Upper lobe of left lung (tissue), 6 donors: Measurements from ENCODE around the gene ENOSF1. TPM values are rescaled to one million over a fixed set of nuclear protein-coding genes. Genes with fewer than 3 reads are reported as not detected.

Experiments
- ATAC-seq, 2 donors: fragments of 200-7000 bp; cut with Tn5 transposase; one replicate each; pipeline ENCODE4 v1.9.1; 2022; ENCODE audit warnings: mild to moderate bottlenecking in 2 of 2, moderate library complexity in 2 of 2; ENCODE audit not compliant: low FRiP score in 2 of 2
- DNase-seq, 2 donors: peaks; one replicate each; pipeline ENCODE4 v3.0.0-alpha.2; 2019 to 2020
- H3K27ac ChIP-seq, 4 donors: fragments of 200-600 bp; sonication (generic); one replicate each; pipeline ENCODE4 v1.5.1; 2016 to 2019
- H3K27me3 ChIP-seq, 4 donors: fragments of 200-600 bp; sonication (generic); one replicate each; pipeline ENCODE4 v1.5.1; 2017 to 2019
- H3K36me3 ChIP-seq, 4 donors: fragments of 200-600 bp; sonication (generic); one replicate each; pipeline ENCODE4 v1.5.1; 2016 to 2019
- H3K4me1 ChIP-seq, 4 donors: fragments of 200-600 bp; sonication (generic); one replicate each; pipeline ENCODE4 v1.5.1; 2018 to 2019
- H3K4me3 ChIP-seq, 4 donors: fragments of 200-600 bp; sonication (generic); one replicate each; pipeline ENCODE4 v1.5.1; 2017 to 2019; ENCODE audit warnings: mild to moderate bottlenecking in 2 of 4, moderate library complexity in 1 of 4
- H3K9me3 ChIP-seq, 4 donors: fragments of 200-600 bp; sonication (generic); one replicate each; pipeline ENCODE4 v1.5.1; 2018 to 2019
- EP300 ChIP-seq, 4 donors: sonication (generic); formaldehyde crosslinking; IDR thresholded peaks; one replicate each; pipeline ENCODE4 v1.5.1; 2017; ENCODE audit warnings: antibody characterized with exemption in 4 of 4, control low read depth in 2 of 4
- POLR2A ChIP-seq, 4 donors: fragments of 450-650 bp; IDR thresholded peaks; one replicate each; pipeline ENCODE4 v1.5.1; 2016 to 2017; ENCODE audit warnings: antibody characterized with exemption in 4 of 4, mild to moderate bottlenecking in 2 of 4
- POLR2AphosphoS5 ChIP-seq, 2 donors: sonication (generic); formaldehyde crosslinking; IDR thresholded peaks; one replicate each; pipeline ENCODE4 v1.5.1; 2017; ENCODE audit warnings: antibody characterized with exemption in 2 of 2
- WGBS, 2 donors: methylation state at CpG; one replicate each; pipeline ENCODE4 v1.1.5; 2017 to 2018; 5-methylcytosine and 5-hydroxymethylcytosine counted together
- total RNA-seq, 6 donors: library from RNA; depleted of rRNA in 4 of 6; stranded (reverse); fragments of >200 nt in 4 of 6; gene quantifications; one replicate each; pipeline versions ENCODE4 v1.1.0 to v1.2.1, GENCODE V29; 2016 to 2021
- TF ChIP-seq, protein P1 (sequence below), 6 experiments: fragments of 450-650 bp in 4 of 6; fragments of 200-600 bp in 2 of 6; sonication (generic) in 2 of 6; IDR thresholded peaks; one replicate each; pipeline ENCODE4 v1.5.1; 2016 to 2019; ENCODE audit warnings: antibody characterized with exemption in 6 of 6
- donor health status: DM: no; HTN: no; CAD: no; lungs with moderate emphysema.
- donor health status: DM: no; HTN: yes; CAD: no; lungs with severe emphysema.

ENOSF1 gene
- total RNA-seq, 6 donors from 2014 or later, result 66.9 to 296 (median 105) TPM

GRCh38 chr18:658947-659533, 53.4 kb downstream of the ENOSF1 start:
- Histone ChIP-seq H3K36me3 (no peaks in the 10 kb centered on the region), H3K27ac (no peak overlapping the region), H3K4me1 (peaks cover 5 to 21% (median 13%) of the 10 kb centered on the region in 4 donors), H3K9me3 (no peaks in the 10 kb centered on the region), H3K4me3 (peak overlapping the region in 3 of 4 donors; percentile 65 to 88 (median 67)), H3K27me3 (peaks cover 0 to 7% (median 0%) of the 10 kb centered on the region in 4 donors)
- WGBS, 2 donors, result 80 to 88% methylated on average over 10 of the region's 10 CpGs
- ATAC-seq (no peak), DNase-seq (no peak)
- no peak for TF ChIP-seq POLR2AphosphoS5 (IDR thresholded peaks at IDR 0.05)

GRCh38 chr18:658001-658946, 54.2 kb downstream of the ENOSF1 start:
- WGBS, 2 donors, result 3 to 4% methylated on average over 35 to 39 of the region's 72 CpGs

DNA sequence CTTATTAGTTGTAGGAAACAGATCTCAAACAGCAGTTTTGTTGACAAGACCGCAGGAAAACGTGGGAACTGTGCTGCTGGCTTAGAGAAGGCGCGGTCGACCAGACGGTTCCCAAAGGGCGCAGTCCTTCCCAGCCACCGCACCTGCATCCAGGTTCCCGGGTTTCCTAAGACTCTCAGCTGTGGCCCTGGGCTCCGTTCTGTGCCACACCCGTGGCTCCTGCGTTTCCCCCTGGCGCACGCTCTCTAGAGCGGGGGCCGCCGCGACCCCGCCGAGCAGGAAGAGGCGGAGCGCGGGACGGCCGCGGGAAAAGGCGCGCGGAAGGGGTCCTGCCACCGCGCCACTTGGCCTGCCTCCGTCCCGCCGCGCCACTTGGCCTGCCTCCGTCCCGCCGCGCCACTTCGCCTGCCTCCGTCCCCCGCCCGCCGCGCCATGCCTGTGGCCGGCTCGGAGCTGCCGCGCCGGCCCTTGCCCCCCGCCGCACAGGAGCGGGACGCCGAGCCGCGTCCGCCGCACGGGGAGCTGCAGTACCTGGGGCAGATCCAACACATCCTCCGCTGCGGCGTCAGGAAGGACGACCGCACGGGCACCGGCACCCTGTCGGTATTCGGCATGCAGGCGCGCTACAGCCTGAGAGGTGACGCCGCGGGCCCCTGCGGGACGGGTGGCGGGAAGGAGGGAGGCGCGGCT, 55.0 kb downstream of the ENOSF1 start, which contains the start of gene TYMS:
Gene TYMS, plus strand, starts transcription at position 343 of the 690 bp plus-strand sequence. Its CDS starts 90 bp downstream, at position 433.
- Histone ChIP-seq H3K9me3 (no peaks in the 10 kb centered on the region), H3K4me1 (peaks cover 5 to 21% (median 13%) of the 10 kb centered on the region in 4 donors), H3K36me3 (no peaks in the 10 kb centered on the region), H3K27ac (peak within 1 kb of the TSS in 2 of 4 donors; percentile 30 to 62), H3K27me3 (peaks cover 0 to 7% (median 0%) of the 10 kb centered on the region in 4 donors), H3K4me3 (peak within 1 kb of the TSS; percentile 43 to 88 (median 66))
- DNase-seq (peak; percentile 32 to 89), ATAC-seq (peak; percentile 5 to 76)
- TF ChIP-seq POLR2AphosphoS5 (IDR thresholded peaks at IDR 0.05) (no peak), EP300 (IDR thresholded peaks at IDR 0.05) (no peak), POLR2A (IDR thresholded peaks at IDR 0.05) (no peak)
- TF ChIP-seq, protein P1, sequence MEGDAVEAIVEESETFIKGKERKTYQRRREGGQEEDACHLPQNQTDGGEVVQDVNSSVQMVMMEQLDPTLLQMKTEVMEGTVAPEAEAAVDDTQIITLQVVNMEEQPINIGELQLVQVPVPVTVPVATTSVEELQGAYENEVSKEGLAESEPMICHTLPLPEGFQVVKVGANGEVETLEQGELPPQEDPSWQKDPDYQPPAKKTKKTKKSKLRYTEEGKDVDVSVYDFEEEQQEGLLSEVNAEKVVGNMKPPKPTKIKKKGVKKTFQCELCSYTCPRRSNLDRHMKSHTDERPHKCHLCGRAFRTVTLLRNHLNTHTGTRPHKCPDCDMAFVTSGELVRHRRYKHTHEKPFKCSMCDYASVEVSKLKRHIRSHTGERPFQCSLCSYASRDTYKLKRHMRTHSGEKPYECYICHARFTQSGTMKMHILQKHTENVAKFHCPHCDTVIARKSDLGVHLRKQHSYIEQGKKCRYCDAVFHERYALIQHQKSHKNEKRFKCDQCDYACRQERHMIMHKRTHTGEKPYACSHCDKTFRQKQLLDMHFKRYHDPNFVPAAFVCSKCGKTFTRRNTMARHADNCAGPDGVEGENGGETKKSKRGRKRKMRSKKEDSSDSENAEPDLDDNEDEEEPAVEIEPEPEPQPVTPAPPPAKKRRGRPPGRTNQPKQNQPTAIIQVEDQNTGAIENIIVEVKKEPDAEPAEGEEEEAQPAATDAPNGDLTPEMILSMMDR (IDR thresholded peaks at IDR 0.05), result no peak
- WGBS, 2 donors, result 0 to 1% methylated on average over 8 to 19 of the region's 79 CpGs

More at GRCh38 chr18:658001-658946, 54.2 kb downstream of the ENOSF1 start:
- H3K9me3 ChIP-seq, result no peaks in the 10 kb centered on the region
- peaks cover 5 to 21% (median 13%) of the 10 kb centered on the region in 4 donors for H3K4me1 ChIP-seq
- H3K27me3 ChIP-seq, result peaks cover 0 to 7% (median 0%) of the 10 kb centered on the region in 4 donors
- no peaks in the 10 kb centered on the region for H3K36me3 ChIP-seq
- H3K27ac ChIP-seq, result peak overlapping the region in 2 of 4 donors; percentile 30 to 62
- peak overlapping the region; percentile 43 to 88 (median 66) for H3K4me3 ChIP-seq
- DNase-seq, result peak; percentile 84 to 91
- ATAC-seq, result peak; percentile 88 to 95
- TF ChIP-seq POLR2AphosphoS5 (IDR thresholded peaks at IDR 0.05) (no peak), EP300 (IDR thresholded peaks at IDR 0.05) (no peak), POLR2A (IDR thresholded peaks at IDR 0.05) (no peak)
- TF ChIP-seq, protein P1 (IDR thresholded peaks at IDR 0.05), result no peak

GRCh38 chr18:655445-655844, 57.0 kb downstream of the ENOSF1 start:
- H3K9me3 ChIP-seq, result no peaks in the 10 kb centered on the region
- H3K27me3 ChIP-seq, result peaks cover 0 to 7% (median 0%) of the 10 kb centered on the region in 4 donors
- H3K27ac ChIP-seq, result no peak overlapping the region
- DNase-seq, result no peak
- ATAC-seq, result no peak
- H3K4me3 ChIP-seq, result no peak overlapping the region
- no peaks in the 10 kb centered on the region for H3K36me3 ChIP-seq
- peaks cover 5 to 21% (median 13%) of the 10 kb centered on the region in 4 donors for H3K4me1 ChIP-seq
- 85 to 86% methylated on average over 6 of the region's 6 CpGs for WGBS, 2 donors
- TF ChIP-seq, protein P1 (IDR thresholded peaks at IDR 0.05), result no peak
- TF ChIP-seq EP300 (IDR thresholded peaks at IDR 0.05) (no peak), POLR2A (IDR thresholded peaks at IDR 0.05) (no peak), POLR2AphosphoS5 (IDR thresholded peaks at IDR 0.05) (no peak)
